ENCODE measurements around the gene ZC3HAV1.
"Not testable (repeated sequence)": the region's sequence is repeated elsewhere in the genome, so short reads cannot be mapped to it uniquely, and the experiment has no call there.

ZC3HAV1 gene

DNA sequence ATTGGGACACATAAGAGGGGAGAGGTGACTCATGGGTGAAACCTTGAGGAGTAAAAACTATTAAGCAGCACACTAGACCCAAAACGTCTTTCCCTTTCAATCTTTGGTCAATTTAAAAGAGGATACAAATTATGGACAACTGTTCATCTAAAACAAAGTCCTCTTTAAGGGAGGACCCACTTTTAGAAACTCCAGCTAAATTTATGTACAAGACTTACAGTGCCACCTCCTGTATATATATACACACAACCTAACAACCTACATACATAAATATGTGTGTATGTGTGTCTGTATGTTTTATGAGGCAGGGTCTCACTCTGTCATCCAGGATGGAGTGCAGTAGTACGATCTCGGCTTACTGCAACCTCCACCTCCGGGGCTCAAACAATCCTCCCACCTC lies 18.1 kb upstream of the ZC3HAV1 start:
- TF ChIP-seq POLR2AphosphoS5 (IDR thresholded peaks at IDR 0.05; ENCODE audit: borderline replicate concordance, low read depth, low read length): no peak
- no peak for TF ChIP-seq EZH2 (IDR thresholded peaks at IDR 0.05)
- TF ChIP-seq FOXP2 (optimal IDR thresholded peaks at IDR 0.05; ENCODE audit: control extremely low read depth, extremely low read length, insufficient read depth): no peak
- Histone ChIP-seq H3K36me3 (ENCODE audit: insufficient read depth, low read length) (no peaks in the 10 kb centered on the region), H3K27ac (no peak overlapping the region), H3K9me3 (ENCODE audit: low read depth, low read length) (no peaks in the 10 kb centered on the region), H3K4me3 (no peak overlapping the region), H3K9ac (ENCODE audit: insufficient read length) (no peak overlapping the region)
- DNase-seq (ENCODE audit: low read depth, low spot score): no peak

DNA sequence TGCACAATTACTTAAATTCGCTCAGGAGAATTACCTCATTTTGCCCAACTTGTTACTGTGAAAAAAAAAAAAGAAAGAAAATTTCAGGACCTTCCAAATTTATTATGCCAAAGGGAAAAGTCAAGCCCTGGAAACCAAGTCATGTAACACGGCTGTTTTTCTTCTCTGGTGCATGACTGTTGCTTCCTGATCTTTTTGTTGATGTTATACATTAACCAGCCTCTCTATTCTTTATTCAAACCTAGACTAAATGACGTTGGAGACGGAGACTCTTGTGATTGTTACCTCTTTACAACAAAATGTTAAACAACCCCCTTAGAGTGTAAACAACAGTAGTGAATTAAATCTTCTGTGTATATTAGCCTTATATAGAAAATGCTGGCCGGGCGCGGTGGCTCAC lies 16.1 kb upstream of the ZC3HAV1 start:
- Histone ChIP-seq H3K9ac (ENCODE audit: insufficient read length) (no peak overlapping the region), H3K4me3 (no peak overlapping the region), H3K9me3 (ENCODE audit: low read depth, low read length) (no peaks in the 10 kb centered on the region), H3K36me3 (ENCODE audit: insufficient read depth, low read length) (no peaks in the 10 kb centered on the region), H3K27ac (no peak overlapping the region)
- TF ChIP-seq EZH2 (IDR thresholded peaks at IDR 0.05) (no peak), POLR2AphosphoS5 (IDR thresholded peaks at IDR 0.05; ENCODE audit: borderline replicate concordance, low read depth, low read length) (no peak), FOXP2 (optimal IDR thresholded peaks at IDR 0.05; ENCODE audit: control extremely low read depth, extremely low read length, insufficient read depth) (no peak)
- DNase-seq (ENCODE audit: low read depth, low spot score): no peak

DNA sequence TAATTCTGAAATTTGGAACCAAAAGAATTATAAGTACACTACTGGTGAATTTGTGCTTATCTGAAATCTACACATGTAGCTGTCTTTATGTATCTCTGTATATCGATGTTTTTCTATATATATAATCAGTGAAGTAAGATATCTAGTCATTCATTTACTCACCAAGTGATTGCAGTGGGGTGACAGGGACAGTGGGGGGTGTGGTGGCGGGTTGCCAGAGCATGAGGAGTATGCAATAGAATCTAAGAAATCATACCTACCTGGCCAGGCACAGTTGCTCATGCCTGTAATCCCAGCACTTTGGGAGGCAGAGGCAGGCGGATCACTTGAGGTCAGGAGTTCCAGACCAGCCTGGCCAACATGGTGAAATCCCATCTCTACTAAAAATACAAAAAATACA lies 15.5 kb upstream of the ZC3HAV1 start:
- H3K27ac ChIP-seq; H3K9me3 ChIP-seq (ENCODE audit: low read depth, low read length); DNase-seq (ENCODE audit: low read depth, low spot score); H3K36me3 ChIP-seq (ENCODE audit: insufficient read depth, low read length); H3K4me3 ChIP-seq; H3K9ac ChIP-seq (ENCODE audit: insufficient read length): not testable (repeated sequence)

DNA sequence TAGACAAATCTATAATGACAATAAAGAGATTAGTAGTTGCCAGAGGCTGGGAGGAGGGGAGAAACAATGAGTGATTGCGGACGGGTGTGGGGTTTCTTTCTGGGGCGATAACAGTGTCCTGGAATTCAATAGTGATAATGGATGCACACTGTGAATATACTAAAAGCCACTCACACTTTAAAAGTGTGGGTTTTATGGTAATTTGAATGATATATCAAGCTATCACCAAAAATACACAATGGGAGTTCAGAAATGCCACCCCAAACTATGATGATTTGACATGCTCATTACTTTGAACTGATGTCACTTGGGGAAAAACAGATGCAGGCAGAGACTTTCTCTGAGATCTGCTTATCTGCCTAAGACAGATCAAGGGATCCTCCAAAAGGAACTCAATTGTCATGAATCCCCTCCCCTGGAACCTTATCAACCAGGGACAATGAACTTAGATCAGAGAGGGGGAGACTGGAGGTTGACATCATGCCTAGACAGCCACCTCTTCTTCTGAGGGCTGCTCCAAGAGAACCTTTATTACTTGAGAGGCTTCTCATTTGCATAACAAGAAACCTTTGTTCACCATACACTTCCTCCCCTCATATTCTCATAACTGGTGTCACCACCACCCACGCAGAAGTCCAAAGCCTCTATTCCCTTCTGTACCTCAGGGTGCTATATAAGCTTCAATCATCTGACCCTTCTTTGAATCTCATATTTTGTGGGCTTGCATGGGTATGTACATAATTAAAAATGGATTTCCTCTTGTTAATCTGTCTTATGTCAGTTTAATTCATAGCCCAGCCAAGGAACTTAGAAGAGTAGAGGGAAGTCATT lies 14.8 kb upstream of the ZC3HAV1 start:
- no peak for DNase-seq (ENCODE audit: low read depth, low spot score)
- Histone ChIP-seq H3K27ac (no peak overlapping the region), H3K9me3 (ENCODE audit: low read depth, low read length) (no peaks in the 10 kb centered on the region), H3K36me3 (ENCODE audit: insufficient read depth, low read length) (no peaks in the 10 kb centered on the region), H3K4me3 (no peak overlapping the region), H3K9ac (ENCODE audit: insufficient read length) (no peak overlapping the region)
- TF ChIP-seq FOXP2 (optimal IDR thresholded peaks at IDR 0.05; ENCODE audit: control extremely low read depth, extremely low read length, insufficient read depth) (no peak), POLR2AphosphoS5 (IDR thresholded peaks at IDR 0.05; ENCODE audit: borderline replicate concordance, low read depth, low read length) (no peak), EZH2 (IDR thresholded peaks at IDR 0.05) (no peak)

DNA sequence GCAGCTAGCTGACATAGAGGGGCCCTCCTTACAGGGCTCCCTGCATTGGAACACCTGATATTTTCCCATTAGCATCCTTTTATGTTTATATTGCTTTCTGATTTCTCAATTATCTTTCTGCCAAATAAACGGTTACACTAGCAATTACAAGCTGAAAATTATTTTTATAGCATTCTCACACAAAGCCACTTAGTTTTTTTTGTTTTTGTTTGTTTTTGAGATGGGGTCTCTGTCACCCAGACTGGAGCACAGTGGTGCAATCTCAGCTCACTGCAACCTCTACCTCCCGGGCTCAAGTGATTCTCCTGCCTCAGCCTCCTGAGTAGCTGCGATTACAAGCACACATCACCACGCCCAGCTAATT lies 9.9 kb upstream of the ZC3HAV1 start:
- no peak for DNase-seq (ENCODE audit: low read depth, low spot score)
- Histone ChIP-seq H3K9me3 (ENCODE audit: low read depth, low read length) (no peaks in the 10 kb centered on the region), H3K9ac (ENCODE audit: insufficient read length) (no peak overlapping the region), H3K4me3 (no peak overlapping the region), H3K27ac (no peak overlapping the region), H3K36me3 (ENCODE audit: insufficient read depth, low read length) (no peaks in the 10 kb centered on the region)
- no peak for TF ChIP-seq FOXP2 (optimal IDR thresholded peaks at IDR 0.05; ENCODE audit: control extremely low read depth, extremely low read length, insufficient read depth)

DNA sequence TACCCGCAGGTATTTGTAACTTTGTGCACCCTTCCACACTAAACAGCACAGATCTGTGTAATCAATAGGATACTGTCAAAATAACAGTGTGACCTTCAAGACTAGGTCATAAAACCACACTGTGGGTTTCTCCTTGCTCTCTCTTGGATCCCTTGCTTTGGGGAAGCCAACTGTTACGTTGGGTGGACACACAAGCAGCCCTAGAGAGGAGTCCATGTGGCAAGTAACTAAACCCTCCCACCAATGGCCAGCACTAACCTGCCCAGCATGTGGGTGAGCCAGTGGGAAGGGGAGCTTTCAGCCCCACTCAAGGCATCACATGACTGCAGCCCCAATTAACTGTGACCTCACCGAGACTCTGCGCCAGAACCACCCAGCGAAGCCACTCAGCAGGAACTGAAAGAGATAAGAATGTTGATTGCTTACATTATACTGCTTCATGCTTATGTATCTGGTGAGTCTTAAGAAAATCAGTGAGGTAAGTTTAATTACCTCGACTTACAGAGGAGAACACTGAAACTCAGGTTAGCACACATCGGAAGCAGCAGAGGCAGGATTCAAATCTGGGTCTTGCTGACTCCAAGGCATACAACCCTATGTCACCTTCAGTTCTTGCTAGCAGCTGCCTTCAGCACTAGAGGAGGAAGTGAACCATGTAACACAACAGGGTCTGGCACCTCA lies 9.4 kb upstream of the ZC3HAV1 start:
- TF ChIP-seq FOXP2 (optimal IDR thresholded peaks at IDR 0.05; ENCODE audit: control extremely low read depth, extremely low read length, insufficient read depth) (no peak), POLR2AphosphoS5 (IDR thresholded peaks at IDR 0.05; ENCODE audit: borderline replicate concordance, low read depth, low read length) (no peak), EZH2 (IDR thresholded peaks at IDR 0.05) (no peak)
- Histone ChIP-seq H3K36me3 (ENCODE audit: insufficient read depth, low read length) (no peaks in the 10 kb centered on the region), H3K9me3 (ENCODE audit: low read depth, low read length) (no peaks in the 10 kb centered on the region), H3K9ac (ENCODE audit: insufficient read length) (no peak overlapping the region), H3K27ac (no peak overlapping the region), H3K4me3 (no peak overlapping the region)
- no peak for DNase-seq (ENCODE audit: low read depth, low spot score)

DNA sequence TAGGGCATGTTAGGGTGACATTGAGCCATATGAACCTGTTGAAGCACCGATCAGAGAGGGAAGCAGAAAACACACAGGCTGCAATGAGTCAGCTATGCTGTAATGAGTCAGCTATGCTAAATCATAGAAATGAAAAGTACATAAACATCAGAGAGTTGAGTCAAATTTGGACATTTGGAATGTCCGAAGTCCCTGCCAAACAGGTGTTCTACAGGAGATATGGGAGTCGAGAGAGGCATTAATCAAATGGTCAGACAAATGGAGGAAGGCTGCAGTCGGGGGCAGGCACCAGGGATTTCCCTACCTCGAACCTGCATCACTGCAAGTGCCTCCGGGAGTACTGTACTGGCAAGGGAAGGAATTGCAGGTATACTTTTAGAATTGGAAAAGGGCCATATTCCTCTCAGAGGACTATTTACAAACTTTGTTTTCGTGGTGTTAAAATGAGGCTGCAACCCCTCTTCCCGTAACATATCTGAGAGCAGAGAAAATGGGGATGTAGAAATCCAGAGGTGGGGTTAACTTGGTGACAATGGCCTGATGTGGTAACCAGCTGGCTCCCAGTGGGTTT lies 8.8 kb upstream of the ZC3HAV1 start:
- DNase-seq (ENCODE audit: low read depth, low spot score): no peak
- no peaks in the 10 kb centered on the region for H3K9me3 ChIP-seq (ENCODE audit: low read depth, low read length)
- no peaks in the 10 kb centered on the region for H3K36me3 ChIP-seq (ENCODE audit: insufficient read depth, low read length)
- H3K27ac ChIP-seq: no peak overlapping the region
- H3K4me3 ChIP-seq: no peak overlapping the region
- H3K9ac ChIP-seq (ENCODE audit: insufficient read length): no peak overlapping the region
- TF ChIP-seq EZH2 (IDR thresholded peaks at IDR 0.05) (no peak), POLR2AphosphoS5 (IDR thresholded peaks at IDR 0.05; ENCODE audit: borderline replicate concordance, low read depth, low read length) (no peak), FOXP2 (optimal IDR thresholded peaks at IDR 0.05; ENCODE audit: control extremely low read depth, extremely low read length, insufficient read depth) (no peak)

DNA sequence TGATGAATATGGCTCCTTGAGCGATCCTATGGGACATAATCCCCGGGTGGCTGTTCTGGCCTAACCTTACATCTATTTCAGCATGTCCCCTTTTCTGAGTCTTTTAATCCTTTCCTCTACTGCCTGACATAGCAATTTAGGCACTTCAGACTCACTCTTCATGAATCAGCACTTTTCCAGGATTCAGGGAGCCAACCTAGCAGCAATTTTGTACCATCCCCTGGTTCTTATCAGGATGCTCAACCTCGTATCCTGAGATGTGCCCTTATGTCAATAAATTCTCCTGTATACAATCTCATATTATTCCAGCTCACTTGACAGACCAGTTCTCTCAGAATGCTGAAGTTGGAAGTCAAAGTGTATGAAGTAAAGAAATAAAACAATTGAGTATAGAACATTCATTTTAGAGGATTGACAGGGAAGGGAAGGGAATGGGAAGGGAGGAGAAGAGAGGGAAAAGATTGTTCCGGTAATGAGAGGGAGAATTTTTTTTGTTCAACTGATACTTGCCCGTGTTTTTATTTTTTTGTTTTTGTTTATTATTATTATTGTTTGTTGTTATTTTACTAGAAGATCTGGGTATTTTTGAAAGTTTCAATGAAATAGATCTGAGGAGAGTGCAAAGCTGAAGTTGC lies 8.2 kb upstream of the ZC3HAV1 start:
- Histone ChIP-seq H3K4me3 (no peak overlapping the region), H3K9me3 (ENCODE audit: low read depth, low read length) (no peaks in the 10 kb centered on the region), H3K9ac (ENCODE audit: insufficient read length) (no peak overlapping the region), H3K36me3 (ENCODE audit: insufficient read depth, low read length) (no peaks in the 10 kb centered on the region), H3K27ac (no peak overlapping the region)
- no peak for TF ChIP-seq EZH2 (IDR thresholded peaks at IDR 0.05)
- no peak for TF ChIP-seq FOXP2 (optimal IDR thresholded peaks at IDR 0.05; ENCODE audit: control extremely low read depth, extremely low read length, insufficient read depth)
- TF ChIP-seq POLR2AphosphoS5 (IDR thresholded peaks at IDR 0.05; ENCODE audit: borderline replicate concordance, low read depth, low read length): no peak
- no peak for DNase-seq (ENCODE audit: low read depth, low spot score)
